PC-3 (cell line): Measurements from ENCODE around the gene ENO1.

Experiments
- CTCF ChIP-seq: fragments of 300-600 bp; sonication (generic); conservative IDR thresholded peaks from 2 replicates; pipeline ENCODE4 v1.5.1; 2017; ENCODE audit warnings: antibody characterized with exemption, low read depth, mild to moderate bottlenecking, low read length
- EZH2 ChIP-seq: fragments of 300-600 bp; sonication (generic); IDR thresholded peaks from one replicate; pipeline ENCODE4 v1.6.1; 2017; ENCODE audit warnings: antibody characterized with exemption, mild to moderate bottlenecking, low read length; ENCODE audit not compliant: unreplicated experiment
- EZH2phosphoT487 ChIP-seq: fragments of 300-600 bp; sonication (generic); IDR thresholded peaks from 2 replicates; pipeline ENCODE4 v1.6.1; 2018; ENCODE audit warnings: mild to moderate bottlenecking, antibody characterized with exemption, low read length, borderline replicate concordance

GRCh38 chr1:8913457-8913856 lies 35.0 kb upstream of the ENO1 start:
- TF ChIP-seq EZH2 (no peak), CTCF (no peak), EZH2phosphoT487 (no peak)
